Hair follicular keratinocyte (primary cell): ENCODE measurements around the gene VEZT. TPM values are rescaled to one million over a fixed set of nuclear protein-coding genes. Genes with fewer than 3 reads are reported as not detected.

Experiments
- total RNA-seq: library from RNA; depleted of rRNA; stranded (reverse); fragments of >200 nt; gene quantifications from 2 replicates; pipeline ENCODE4 v1.2.3, GENCODE V29; 2015

Gene VEZT, protein sequence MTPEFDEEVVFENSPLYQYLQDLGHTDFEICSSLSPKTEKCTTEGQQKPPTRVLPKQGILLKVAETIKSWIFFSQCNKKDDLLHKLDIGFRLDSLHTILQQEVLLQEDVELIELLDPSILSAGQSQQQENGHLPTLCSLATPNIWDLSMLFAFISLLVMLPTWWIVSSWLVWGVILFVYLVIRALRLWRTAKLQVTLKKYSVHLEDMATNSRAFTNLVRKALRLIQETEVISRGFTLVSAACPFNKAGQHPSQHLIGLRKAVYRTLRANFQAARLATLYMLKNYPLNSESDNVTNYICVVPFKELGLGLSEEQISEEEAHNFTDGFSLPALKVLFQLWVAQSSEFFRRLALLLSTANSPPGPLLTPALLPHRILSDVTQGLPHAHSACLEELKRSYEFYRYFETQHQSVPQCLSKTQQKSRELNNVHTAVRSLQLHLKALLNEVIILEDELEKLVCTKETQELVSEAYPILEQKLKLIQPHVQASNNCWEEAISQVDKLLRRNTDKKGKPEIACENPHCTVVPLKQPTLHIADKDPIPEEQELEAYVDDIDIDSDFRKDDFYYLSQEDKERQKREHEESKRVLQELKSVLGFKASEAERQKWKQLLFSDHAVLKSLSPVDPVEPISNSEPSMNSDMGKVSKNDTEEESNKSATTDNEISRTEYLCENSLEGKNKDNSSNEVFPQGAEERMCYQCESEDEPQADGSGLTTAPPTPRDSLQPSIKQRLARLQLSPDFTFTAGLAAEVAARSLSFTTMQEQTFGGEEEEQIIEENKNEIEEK
- total RNA-seq, result 68.8 and 98.6 TPM in 2 replicates

DNA sequence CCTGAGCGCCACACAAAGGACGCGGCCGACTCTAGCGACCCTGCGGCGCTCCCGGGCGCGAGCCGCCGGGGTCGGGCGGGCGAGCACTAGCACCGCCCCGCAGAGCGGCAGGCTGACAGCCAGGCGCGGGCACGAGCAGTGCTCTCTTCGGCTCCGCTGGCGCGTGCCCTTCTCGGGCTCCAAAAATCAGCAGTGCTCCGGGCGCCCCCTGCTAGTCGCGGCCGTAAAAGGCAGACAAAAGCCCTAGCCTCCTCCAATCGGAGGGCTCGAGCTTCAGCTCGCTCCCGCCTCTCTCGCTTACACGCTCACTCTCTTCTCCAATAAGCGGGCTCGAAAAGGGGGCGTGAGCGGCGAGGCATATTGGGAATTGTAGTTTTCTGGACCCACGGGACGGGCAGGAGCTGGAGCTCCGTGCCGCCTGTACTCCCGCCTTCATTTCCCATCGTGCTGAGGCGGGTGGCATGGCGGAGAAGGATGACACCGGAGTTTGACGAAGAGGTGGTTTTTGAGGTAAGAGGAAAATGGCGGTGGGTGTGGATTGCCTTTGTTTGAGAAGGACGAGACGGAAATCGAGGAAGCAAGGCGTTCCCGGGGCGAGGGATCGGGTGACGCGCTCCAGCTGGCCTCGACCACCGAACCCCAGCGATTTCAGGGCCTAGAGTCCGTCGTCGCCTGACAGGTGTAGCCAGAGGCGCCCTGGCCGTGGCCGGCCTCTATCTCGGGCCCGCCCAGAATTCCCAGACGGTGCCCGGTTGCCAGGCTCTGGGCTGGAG is at the start of gene VEZT, which contains the start of gene FGD6:
TSS of gene VEZT (plus strand) at position 431 of the 773 bp plus-strand sequence. CDS start at position 475, 44 bp downstream.
TSS of gene FGD6 (minus strand) at position 91 of the 773 bp plus-strand sequence. CDS start 227 bp downstream, outside the sequence.

Other genes with a start within 250 kb of the VEZT start
- gene NDUFA12, start 214.1 kb upstream of the VEZT start, total RNA-seq, result 147 and 351 TPM in 2 replicates
- 15.8 and 24.1 TPM in 2 replicates for gene NR2C1, start 144.2 kb upstream of the VEZT start, total RNA-seq
- gene FGD6, start 340 bp upstream of the VEZT start, total RNA-seq, result 31.1 and 53.5 TPM in 2 replicates